Adrenal gland (tissue), 12 donors: Measurements from ENCODE around the gene CPSF4. TPM values are rescaled to one million over a fixed set of nuclear protein-coding genes. Genes with fewer than 3 reads are reported as not detected.
A peak's percentile ranks its signal among the peaks of the same experiment; 100 is the strongest.

Source experiments
- DNase-seq, 7 donors: peaks; one replicate each; pipeline ENCODE4 v3.0.0-alpha.2; 2019 to 2020
- H3K27ac ChIP-seq, 5 donors: fragments of 200-600 bp; sonication (generic) in 4 of 5; 1 replicate in 3 of 5; 2 replicates in 2 of 5; pipeline versions ENCODE4 v1.5.1 to v1.8.0; 2016 to 2020; ENCODE audit warnings: mild to moderate bottlenecking in 1 of 5
- H3K27me3 ChIP-seq: fragments of 200-600 bp; 2 replicates; pipeline ENCODE4 v1.8.0; 2021
- H3K36me3 ChIP-seq, 2 donors: fragments of 200-600 bp; replicated peaks in 1 of 2; 1 replicate in 1 of 2; 2 replicates in 1 of 2; pipeline versions ENCODE4 v1.5.1 to v1.8.0; 2018 to 2022
- H3K4me1 ChIP-seq, 2 donors: fragments of 200-600 bp; replicated peaks in 1 of 2; 1 replicate in 1 of 2; 2 replicates in 1 of 2; pipeline versions ENCODE4 v1.5.1 to v1.8.0; 2018 to 2021
- H3K4me3 ChIP-seq, 4 donors: fragments of 200-600 bp; sonication (generic) in 3 of 4; one replicate each; pipeline ENCODE4 v1.5.1; 2016 to 2018
- H3K9me3 ChIP-seq, 3 donors: fragments of 200-600 bp; sonication (generic) in 1 of 3; replicated peaks in 1 of 3; 1 replicate in 2 of 3; 2 replicates in 1 of 3; pipeline versions ENCODE4 v1.5.1 to v1.8.0; 2016 to 2021
- CTCF ChIP-seq, 6 experiments: fragments of 450-650 bp in 4 of 6; fragments of 200-600 bp in 2 of 6; sonication (generic) in 1 of 6; IDR thresholded peaks; 1 replicate in 5 of 6; 2 replicates in 1 of 6; pipeline versions ENCODE4 v1.5.1 to v1.8.0; 2016 to 2021; ENCODE audit warnings: antibody characterized with exemption in 6 of 6, mild to moderate bottlenecking in 2 of 6, moderate library complexity in 1 of 6
- POLR2A ChIP-seq, 2 donors: fragments of 450-650 bp; IDR thresholded peaks; one replicate each; pipeline ENCODE4 v1.6.1; 2017; ENCODE audit warnings: antibody characterized with exemption in 2 of 2, mild to moderate bottlenecking in 2 of 2, moderate library complexity in 1 of 2
- WGBS, 4 donors: extraction: QIAGEN DNeasy Blood & Tissue Kit in 2 of 4; methylation state at CpG; one replicate each; pipeline versions ENCODE4 v1.1.5 to v1.1.7; 2013 to 2017; 5-methylcytosine and 5-hydroxymethylcytosine counted together
- intact Hi-C, 2 donors: fragments of 100-400 bp; cut with DNase I; formaldehyde crosslinking; loops; one replicate each; pipeline versions ENCODE4 v1.14.1 to v1.15.0; 2022 to 2023
- polyA plus RNA-seq, 3 donors: library from polyadenylated mRNA; stranded (reverse); fragments of 200-250 nt in 2 of 3; fragments of 350-450 nt in 1 of 3; fragmentation: Illumina TruSeq in 1 of 3; extraction: RNeasy Lipid Tissue Mini Kit (QIAGEN cat#74804) in 1 of 3; gene quantifications; one replicate each; pipeline ENCODE4 v1.2.3, GENCODE V29; 2013 to 2014
- total RNA-seq, 9 donors: library from RNA; depleted of rRNA in 4 of 9; stranded (reverse); fragments of >200 nt in 4 of 9; fragments of 120-200 nt in 1 of 9; fragmentation: NEBNext Ultra II Directional in 1 of 9; extraction: Animal tissue kit (Norgen Biotek cat#: 25700) in 1 of 9; gene quantifications; one replicate each; pipeline versions ENCODE4 v1.1.0 to v1.2.4, GENCODE V29; 2013 to 2023
- donor health status: healthy with polysubstance abuse.
- donor health status: Bipolar disorder and iron deficiency.
- donor health status: DM: yes; HTN: yes; CAD: no.
- donor health status: DM: no; HTN: no; CAD: no.
- donor health status: DM: no; HTN: no; CAD: no.
- donor health status: DM: yes; HTN: yes; CAD: no.

CPSF4 gene
- total and polyA plus RNA-seq, 12 donors = 16.0 to 40.5 (median 28.0) TPM

- H3K4me1 ChIP-seq = no peaks in the 10 kb centered on the region
- DNase-seq = no peak
- H3K36me3 ChIP-seq = peaks cover 0 to 92% of the 10 kb centered on the region in 2 donors
- H3K27ac ChIP-seq = peak overlapping the region in 1 of 5 donors; percentile 42
- intact Hi-C loops = no loop called here
- WGBS, 4 donors = 73 to 79% (median 74%) methylated on average over 4 to 5 of the region's 5 CpGs
- no peaks in the 10 kb centered on the region for H3K27me3 ChIP-seq
- H3K4me3 ChIP-seq = no peak overlapping the region
- H3K9me3 ChIP-seq = no peaks in the 10 kb centered on the region
- TF ChIP-seq POLR2A (IDR thresholded peaks at IDR 0.05) (no peak), CTCF (IDR thresholded peaks at IDR 0.05) (no peak)
These were observed 39.8 kb upstream of the CPSF4 start for GRCh38 chr7:99398891-99399445.

GRCh38 chr7:99399597-99399996, 39.1 kb upstream of the CPSF4 start:
- DNase-seq = no peak
- Histone ChIP-seq H3K27ac (peak overlapping the region in 1 of 5 donors; percentile 42), H3K9me3 (no peaks in the 10 kb centered on the region), H3K27me3 (no peaks in the 10 kb centered on the region), H3K4me1 (peaks cover 0 to 5% of the 10 kb centered on the region in 2 donors), H3K36me3 (peaks cover 0 to 93% of the 10 kb centered on the region in 2 donors), H3K4me3 (no peak overlapping the region)
- WGBS, 4 donors = 64 to 76% (median 68%) methylated on average over 4 to 6 of the region's 6 CpGs
- intact Hi-C loops = no loop called here
- TF ChIP-seq CTCF (IDR thresholded peaks at IDR 0.05) = no peak
- no peak for TF ChIP-seq POLR2A (IDR thresholded peaks at IDR 0.05)

- Histone ChIP-seq H3K27me3 (no peaks in the 10 kb centered on the region), H3K4me1 (peaks cover 10 to 31% of the 10 kb centered on the region in 2 donors), H3K36me3 (peaks cover 0 to 66% of the 10 kb centered on the region in 2 donors), H3K9me3 (no peaks in the 10 kb centered on the region), H3K27ac (no peak overlapping the region), H3K4me3 (no peak overlapping the region)
- 88 to 99% (median 96%) methylated on average over 3 of the region's 3 CpGs for WGBS, 4 donors
- intact Hi-C loops = no loop called here
- no peak for TF ChIP-seq POLR2A (IDR thresholded peaks at IDR 0.05)
- TF ChIP-seq CTCF (IDR thresholded peaks at IDR 0.05) = no peak
- DNase-seq = no peak
These were observed 35.9 kb upstream of the CPSF4 start for GRCh38 chr7:99402854-99403253.

GRCh38 chr7:99403764-99404163, 35.0 kb upstream of the CPSF4 start:
- peaks cover 10 to 31% of the 10 kb centered on the region in 2 donors for H3K4me1 ChIP-seq
- TF ChIP-seq POLR2A (IDR thresholded peaks at IDR 0.05) (no peak), CTCF (IDR thresholded peaks at IDR 0.05) (no peak)
- 89 to 97% (median 90%) methylated on average over 4 to 5 of the region's 5 CpGs for WGBS, 4 donors
- peaks cover 0 to 57% of the 10 kb centered on the region in 2 donors for H3K36me3 ChIP-seq
- H3K9me3 ChIP-seq = no peaks in the 10 kb centered on the region
- no peaks in the 10 kb centered on the region for H3K27me3 ChIP-seq
- no peak overlapping the region for H3K27ac ChIP-seq
- no peak overlapping the region for H3K4me3 ChIP-seq
- intact Hi-C loops = no loop called here
- DNase-seq = no peak
